ENCODE results near the gene GNA15.

DNA sequence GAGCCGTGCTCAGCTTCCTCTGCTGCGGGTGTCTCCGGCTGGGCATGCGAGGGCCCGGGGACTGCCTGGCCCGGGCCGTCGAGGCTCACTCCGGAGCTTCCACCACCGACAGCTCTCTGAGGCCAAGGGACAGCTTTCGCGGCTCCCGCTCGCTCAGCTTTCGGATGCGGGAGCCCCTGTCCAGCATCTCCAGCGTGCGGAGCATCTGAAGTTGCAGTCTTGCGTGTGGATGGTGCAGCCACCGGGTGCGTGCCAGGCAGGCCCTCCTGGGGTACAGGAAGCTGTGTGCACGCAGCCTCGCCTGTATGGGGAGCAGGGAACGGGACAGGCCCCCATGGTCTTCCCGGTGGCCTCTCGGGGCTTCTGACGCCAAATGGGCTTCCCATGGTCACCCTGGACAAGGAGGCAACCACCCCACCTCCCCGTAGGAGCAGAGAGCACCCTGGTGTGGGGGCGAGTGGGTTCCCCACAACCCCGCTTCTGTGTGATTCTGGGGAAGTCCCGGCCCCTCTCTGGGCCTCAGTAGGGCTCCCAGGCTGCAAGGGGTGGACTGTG lies 44.0 kb downstream of the GNA15 start:
- TF ChIP-seq CTCF (IDR thresholded peaks at IDR 0.05; ENCODE audit: insufficient read depth, low read length, poor library complexity, severe bottlenecking) (no peak), EZH2phosphoT487 (conservative IDR thresholded peaks at IDR 0.05; ENCODE audit: low read length) (no peak)
